Raji (cell line): ENCODE data around the gene ZNF717.
"Not testable (repeated sequence)": the region's sequence is repeated elsewhere in the genome, so short reads cannot be mapped to it uniquely, and the experiment has no call there.

ENCODE experiments used
- POLR2A ChIP-seq: IDR thresholded peaks from 2 replicates; pipeline ENCODE4 v1.6.1; 2011; ENCODE audit warnings: low read depth, low read length, control low read depth; ENCODE audit not compliant: insufficient read depth

ZNF717 gene

DNA sequence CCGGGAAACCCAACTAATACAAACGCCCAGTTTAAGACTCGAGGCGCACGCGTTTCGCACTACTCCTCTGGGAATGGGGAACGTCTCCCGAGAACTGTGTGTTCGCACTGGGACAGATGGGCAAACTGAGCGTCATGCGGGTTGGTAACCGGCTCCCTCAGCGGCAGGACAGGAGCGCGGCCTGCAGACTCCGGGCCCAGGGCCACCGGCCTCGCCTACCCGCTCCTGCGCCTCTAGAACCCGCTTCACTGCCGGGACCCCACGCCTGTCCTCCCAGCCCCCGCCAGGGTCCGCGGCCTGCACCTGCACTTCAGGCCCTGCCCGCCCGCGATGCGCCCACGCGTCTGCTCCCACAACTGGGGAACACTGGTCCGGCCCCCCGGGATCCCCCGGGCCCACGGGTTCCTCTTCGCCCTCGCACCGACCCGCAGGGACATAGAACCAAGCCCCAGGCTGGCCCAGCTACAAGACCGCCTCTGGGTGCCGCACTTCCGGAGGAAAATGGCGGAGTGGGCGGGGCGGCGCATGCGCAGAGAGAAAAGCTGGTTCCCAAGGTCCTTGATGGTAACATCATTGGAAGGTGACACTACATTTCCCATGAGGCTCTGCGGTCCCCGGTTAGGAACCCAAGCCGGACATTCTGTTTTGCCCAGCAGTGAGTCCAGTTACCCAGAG, at the start of gene ZNF717:
Gene ZNF717 (minus strand): TSS at position 469 of the 675 bp plus-strand sequence. CDS start 2,187 bp downstream, outside the sequence.
- not testable (repeated sequence) for TF ChIP-seq POLR2A

DNA sequence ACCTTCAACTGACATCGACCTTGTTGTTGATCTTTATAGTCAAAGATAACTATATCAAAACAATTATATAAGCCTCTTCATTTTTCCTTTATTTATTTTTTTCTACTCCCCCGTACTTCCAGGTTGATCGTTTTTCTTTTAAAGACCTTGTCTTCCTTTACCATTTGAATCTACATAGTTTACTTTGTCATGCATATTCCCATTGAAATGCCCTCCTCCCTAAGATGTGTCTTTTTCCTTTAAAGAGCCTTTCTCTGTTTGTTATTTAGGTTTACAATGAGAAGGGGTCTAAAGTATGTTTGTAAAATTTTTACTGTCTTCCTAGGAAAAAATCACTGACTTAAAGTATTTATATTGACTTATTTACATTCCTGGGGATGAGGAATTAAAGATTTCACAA, 29.4 kb upstream of the ZNF717 start:
- no peak for TF ChIP-seq POLR2A

DNA sequence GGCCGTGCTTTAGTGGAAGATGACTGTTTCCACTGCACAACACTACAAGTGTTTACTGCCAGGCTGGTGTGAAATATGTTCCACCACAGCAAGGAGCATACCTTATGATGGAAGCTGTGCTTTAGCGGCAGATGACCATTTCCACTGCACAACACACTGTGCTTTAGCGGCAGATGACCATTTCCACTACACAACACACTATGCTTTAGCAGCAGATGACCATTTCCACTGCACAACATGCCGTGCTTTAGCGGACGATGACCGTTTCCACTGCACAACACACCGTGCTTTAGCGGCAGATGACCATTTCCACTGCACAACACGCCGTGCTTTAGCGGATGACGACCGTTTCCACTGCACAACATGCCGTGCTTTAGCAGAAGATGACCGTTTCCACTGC, 2.8 kb downstream of the ZNF717 start:
- no peak for TF ChIP-seq POLR2A

DNA sequence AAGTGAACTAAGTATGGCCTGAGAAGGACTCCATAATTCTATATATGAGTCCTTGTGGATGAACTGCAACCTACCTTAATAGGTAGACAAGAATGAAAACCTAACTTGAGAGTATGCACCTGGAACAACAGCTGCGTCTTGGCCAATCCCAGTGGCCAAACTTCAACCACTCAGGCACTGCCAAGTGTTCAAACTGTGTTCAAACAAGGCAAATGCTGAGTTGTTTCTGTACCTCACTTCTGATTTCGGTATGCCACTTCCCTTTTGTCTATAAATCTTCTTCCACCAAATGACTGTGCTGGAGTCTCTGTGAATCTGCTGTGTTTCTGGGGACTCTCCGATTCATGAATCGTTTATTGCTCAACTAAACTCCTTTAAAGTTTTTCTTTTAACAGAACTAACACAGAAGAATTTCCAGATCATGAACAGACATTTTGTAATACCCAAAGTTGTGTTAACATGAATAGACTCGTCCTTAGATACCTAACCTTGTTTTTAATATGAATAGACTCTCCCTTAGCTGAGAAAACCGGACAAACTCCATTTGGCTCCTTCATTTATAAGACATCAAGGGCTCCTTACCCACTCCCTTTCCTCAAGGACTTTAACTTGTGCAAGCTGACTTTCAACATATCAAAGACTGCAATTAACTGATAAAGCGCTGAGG, 4.1 kb downstream of the ZNF717 start:
- TF ChIP-seq POLR2A, result no peak

DNA sequence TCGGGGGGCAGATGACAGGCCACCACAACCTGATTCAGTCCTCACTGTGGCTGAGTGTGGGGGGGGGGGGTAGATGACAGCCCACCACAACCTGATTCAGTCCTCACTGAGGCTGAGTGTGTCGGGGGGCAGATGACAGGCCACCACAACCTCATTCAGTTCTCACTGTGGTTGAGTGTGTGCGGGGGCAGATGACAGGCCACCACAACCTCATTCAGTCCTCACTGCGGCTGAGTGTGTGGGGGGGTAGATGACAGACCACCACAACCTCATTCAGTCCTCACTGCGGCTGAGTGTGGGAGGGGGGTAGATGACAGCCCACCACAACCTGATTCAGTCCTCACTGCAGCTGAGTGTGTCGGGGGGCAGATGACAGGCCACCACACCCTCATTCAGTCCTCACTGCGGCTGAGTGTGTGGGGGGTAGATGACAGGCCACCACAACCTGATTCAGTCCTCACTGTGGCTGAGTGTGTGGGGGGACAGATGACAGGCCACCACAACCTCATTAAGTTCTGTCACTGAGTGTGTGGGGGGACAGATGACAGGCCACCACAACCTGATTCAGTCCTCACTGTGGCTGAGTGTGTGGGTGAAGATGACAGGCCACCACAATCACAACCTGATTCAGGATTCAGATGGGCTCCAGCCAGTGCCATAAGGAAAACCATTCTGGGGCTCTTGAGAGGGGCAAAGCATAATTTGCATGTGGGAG, 16.9 kb downstream of the ZNF717 start:
- no peak for TF ChIP-seq POLR2A

DNA sequence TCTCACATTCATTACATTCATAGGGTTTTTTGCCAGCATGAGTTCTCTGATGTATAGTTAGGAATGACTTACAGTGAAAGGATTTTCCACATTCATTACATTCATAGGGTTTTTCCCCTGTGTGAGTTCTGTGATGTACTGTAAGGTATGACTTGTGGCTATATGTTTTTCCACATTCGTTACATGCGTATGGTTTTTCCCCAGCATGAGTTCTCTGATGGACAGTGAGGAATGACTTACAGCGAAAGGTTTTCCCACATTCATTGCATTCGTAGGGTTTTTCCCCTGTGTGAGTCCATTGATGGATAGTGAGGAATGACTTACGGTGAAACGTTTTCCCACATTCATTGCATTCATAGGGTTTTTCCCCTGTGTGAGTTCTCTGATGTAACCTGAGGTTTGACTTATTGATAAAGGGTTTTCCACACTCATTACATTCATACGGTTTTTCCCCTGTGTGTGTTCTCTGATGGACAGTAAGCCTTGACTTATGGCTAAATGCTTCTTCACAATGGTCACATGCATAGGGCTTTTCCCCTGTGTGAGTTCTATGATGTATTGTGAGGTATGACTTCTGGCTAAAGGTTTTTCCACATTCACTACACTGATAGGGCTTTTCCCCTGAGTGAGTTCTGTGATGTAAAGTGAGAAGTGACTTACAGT, 47.4 kb downstream of the ZNF717 start:
- TF ChIP-seq POLR2A, result no peak

DNA sequence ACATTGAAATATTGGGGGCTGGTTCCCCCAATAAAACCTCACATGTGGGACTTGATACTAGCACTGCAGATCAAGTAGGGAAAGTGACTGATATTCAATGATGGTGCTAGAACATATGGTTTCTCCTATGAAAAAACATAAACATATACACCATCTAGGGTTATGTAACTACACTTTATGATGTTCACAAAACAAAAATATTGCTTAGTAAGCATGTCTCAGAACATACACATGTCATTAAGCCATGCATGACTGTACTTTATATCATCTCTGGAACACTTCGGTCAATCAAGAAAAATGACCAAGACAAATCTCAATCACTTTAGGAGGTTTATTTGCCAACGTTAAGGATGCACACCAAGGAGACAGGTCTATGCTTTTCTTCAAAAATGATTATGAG, 57.4 kb downstream of the ZNF717 start:
- TF ChIP-seq POLR2A, result no peak

DNA sequence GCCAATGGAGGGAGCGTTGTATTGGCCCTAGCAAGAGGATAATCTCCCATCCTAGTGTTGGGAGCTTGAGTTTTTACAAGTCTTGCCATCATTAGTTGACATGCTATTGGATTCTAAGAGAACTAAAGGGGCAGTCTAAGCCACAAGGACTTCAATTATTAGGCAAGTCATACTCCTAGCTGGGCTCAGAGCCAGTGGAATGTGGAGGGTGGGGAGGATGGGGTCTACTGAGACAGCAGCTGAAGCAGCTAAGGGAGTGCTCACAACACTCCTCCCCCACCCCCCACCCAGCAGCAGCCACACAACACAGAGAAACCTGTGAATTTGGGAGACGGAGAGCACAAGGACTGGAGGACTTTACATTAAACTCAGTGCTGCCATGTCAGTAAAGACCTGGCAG, 93.3 kb downstream of the ZNF717 start:
- TF ChIP-seq POLR2A, result no peak

DNA sequence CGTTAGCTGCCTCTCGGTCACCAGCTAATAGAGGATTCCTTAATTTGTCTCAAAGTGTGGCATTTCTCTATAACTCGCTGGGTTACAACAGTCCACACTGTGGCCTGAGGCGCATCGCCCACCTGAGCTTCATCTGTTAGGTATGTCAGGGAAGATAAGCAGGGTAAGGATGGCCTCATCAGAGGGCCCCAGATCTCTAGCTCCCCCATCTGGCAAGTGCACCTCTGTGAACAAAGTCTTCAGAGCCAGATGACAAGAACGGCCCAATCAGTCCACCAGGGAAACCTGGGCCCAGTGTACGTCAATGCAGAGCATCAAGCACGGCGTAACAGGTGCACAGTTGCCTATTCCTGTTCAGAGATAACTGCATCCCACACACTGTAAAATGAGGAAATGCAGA, 98.0 kb downstream of the ZNF717 start:
- no peak for TF ChIP-seq POLR2A
